NCI-H1105 (cell line): ENCODE measurements around the gene MYMK.

ENCODE experiments used
- DNase-seq: peaks from one replicate; lab custom pipeline; 2025; lab: John Stamatoyannopoulos, UW

MYMK gene

GRCh38 chr9:133558191-133559126, 33.7 kb upstream of the MYMK start:
- no peak for DNase-seq

- DNase-seq, result no peak
Measured at GRCh38 chr9:133557581-133557980, 32.8 kb upstream of the MYMK start.

GRCh38 chr9:133556354-133556753, 31.6 kb upstream of the MYMK start:
- no peak for DNase-seq

DNA sequence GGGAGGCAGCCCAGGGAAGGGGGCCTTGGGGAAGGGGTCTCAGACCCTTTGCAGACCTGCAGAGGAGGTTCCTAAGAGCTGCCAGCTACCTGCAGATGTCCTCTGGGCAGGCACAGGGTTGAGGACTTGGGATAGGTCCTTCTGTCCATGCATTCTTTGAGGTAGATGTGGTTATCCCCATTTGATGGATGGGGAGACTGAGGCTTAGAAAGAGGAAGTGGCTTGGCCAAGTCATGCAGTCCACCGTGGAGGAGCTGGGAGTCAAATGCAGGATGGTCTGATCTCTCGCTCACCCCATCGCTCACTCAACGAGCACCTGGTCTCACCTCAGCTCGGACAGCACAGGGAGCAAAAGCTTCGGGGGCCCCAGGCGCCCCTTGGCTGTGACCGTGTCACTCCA, 30.0 kb upstream of the MYMK start:
- DNase-seq, result no peak

DNA sequence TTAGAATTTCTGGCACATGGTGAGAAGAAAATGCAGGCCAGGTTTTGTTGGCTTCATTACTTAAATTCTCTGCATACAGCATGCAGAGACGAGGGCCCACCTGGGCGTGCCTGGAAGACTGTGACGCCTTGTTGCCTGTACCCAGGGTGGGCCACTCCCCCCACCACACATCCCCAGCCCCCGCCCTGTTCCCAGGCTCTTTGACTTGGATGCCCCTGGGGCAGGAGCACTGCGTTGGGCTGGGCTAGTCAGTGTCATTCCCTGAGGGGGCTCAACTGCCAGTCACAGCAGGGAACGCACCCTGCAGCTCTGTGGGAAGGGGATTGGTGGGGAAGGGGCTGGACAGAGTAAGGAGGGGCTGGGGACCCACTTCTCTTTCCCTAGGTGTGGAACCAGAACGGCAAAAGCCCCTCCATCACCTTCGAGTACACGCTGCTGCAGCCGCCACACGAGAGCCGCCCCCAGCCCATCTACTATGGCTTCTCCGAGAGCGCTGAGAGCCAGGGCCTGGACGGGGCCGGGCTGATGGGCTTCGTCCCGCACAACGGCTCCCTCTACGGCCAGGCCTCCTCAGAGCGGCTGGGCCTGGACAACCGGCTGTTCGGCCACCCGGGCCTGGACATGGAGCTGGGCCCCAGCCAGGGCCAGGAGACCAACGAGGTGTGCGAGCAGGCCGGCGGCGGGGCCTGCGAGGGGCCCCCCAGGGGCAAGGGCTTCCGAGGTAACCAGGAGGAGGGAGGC, 29.4 kb upstream of the MYMK start:
- DNase-seq, result no peak

GRCh38 chr9:133553123-133553522, 28.4 kb upstream of the MYMK start:
- DNase-seq, result no peak

DNA sequence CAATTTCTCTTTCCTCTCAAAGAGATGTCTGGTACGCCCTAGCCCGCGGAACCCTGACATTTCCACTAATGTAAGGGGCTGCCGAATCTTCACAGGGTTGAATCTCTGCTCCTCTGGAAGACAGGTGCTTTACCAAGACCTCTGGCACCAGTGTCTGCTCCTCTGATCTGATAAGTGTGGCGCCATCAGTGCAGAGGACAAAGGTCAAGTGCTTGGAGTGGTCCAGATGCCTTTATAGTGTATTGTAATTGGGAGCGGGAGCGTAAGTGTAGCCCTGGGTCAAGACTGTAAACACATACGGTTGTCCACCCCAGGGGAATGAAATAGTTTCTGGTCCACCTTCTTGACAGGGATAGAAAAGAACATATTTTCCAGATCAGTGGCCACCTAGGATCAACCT, 27.5 kb upstream of the MYMK start:
- no peak for DNase-seq

DNA sequence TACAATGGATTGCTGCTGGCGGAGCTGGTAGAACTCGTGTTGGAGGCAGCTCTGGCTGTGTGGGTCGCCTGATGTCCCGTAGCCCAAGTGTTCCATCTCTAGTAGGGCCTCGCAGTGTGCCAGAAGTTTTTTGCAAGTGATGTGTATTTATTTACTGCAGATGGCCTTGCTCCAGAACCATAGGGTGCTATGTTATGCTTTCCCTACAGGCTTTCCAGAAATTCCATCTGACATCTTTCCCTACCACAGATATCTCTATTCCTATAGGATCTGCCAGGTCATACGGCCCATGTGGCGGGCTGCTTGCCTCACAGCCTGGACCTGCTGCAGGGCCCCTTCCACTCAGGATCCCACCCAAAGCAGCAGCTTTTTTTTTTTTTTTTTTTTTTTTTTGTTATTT, 26.7 kb upstream of the MYMK start:
- DNase-seq, result no peak

- no peak for DNase-seq
Measured at GRCh38 chr9:133547116-133547515, 22.4 kb upstream of the MYMK start.

GRCh38 chr9:133546287-133546680, 21.5 kb upstream of the MYMK start:
- DNase-seq, result no peak

- DNase-seq, result no peak
Measured at GRCh38 chr9:133545494-133546286, 20.9 kb upstream of the MYMK start.

DNA sequence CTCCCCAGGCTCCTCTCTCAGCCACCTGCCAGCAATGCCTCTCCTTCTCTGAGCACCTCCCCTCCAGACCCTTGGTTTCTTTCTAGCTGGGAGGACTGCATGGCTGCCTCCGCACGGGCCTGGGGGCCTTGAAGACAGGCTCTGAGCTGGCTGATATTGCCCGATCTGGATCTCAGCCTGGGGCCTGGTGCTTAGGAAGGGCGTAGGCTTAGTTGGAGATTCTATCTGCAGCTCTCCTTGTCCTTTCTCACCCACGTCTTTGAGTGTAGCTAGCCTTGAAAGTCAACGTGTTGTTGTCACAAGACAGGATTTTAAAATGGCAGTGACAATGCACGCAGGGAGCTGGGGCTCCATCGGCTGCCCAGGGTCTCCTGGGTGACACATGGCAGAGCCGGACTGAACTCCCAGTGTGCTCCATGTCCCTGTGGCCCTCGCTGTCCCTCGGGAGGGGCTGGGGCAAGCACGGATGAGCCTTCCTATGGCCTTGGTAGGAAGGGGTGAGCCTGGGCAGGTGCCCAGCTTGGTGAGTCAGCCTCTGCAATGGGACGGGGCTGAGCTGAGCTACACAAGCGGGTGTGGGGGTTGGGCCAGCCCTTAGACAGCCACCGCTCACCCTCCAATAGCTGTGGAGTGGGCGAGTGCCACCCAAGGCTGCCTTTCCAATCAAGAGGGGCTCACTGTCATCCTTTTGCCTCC, 19.2 kb upstream of the MYMK start:
- no peak for DNase-seq

DNA sequence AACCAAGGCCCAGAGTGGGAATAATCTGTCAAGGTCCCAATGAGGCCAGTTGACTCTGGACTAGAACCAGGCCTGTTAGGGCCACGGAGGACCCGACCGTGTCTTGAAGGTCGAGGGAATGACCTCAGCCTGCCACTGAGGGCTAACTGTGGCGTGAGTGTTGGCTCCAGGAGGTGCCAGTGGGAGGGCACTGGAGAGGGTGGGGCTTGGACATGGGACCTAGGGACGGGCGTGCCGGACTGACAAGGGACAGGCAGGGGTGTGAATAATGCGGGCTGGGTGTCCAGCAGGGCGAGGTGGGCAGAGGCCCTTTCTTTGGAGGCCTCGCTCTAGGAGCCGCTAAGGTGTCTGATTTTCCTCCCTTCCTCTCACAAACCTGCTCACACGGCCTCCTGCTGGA, 17.2 kb upstream of the MYMK start:
- no peak for DNase-seq

- no peak for DNase-seq
Measured at GRCh38 chr9:133540698-133541025, 15.9 kb upstream of the MYMK start.

- no peak for DNase-seq
Measured at GRCh38 chr9:133539991-133540697, 15.4 kb upstream of the MYMK start.

DNA sequence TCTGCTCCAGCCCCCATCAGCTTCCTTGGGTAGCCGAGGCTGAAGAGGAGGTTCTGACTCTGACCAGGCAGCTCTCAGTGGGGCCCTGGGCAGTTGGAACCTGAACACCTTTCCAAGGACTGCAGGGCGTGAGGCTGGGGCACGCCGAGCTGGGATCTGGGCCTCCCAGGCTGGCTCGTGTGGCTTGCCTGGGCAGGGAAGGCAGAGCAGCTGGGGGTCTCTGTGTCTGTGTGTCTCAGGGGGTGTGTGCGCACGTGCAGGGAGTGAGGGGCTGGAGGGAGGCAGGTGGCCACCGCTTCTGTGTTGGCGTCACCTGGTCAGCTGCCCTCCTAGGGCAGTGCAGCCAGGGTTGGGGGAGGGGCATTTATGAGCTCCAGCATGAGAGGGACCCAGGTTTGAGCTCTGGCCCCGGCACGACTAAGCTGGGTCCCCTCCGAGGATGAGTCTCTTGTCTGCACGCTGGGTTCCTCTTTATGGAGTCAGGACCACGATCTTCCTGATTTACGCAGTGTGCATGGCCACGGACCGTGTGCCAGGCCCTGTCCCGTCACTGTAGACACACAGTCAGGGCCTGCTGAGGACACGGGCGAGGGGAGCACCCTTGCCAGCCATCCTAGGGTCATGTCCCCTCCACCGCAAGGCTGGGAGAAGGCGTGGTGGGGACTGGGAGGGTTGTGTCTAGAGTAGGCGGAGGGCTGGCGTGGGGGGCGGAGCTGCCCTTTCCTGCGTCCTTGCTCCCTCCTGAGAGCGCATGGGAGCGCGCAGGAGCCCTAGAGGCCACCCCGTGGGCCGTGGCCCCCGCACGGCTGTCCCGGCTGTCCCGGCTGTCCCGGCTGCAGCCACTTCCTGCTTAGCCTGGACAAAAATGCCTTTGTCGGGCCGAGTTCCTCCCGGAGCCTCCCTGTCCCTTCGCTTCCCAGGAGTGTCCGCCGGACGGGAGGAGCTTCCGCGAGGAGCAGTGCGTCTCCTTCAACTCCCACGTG, 14.4 kb upstream of the MYMK start:
- no peak for DNase-seq

GRCh38 chr9:133538176-133538575, 13.4 kb upstream of the MYMK start:
- DNase-seq, result no peak

- DNase-seq, result no peak
Measured at GRCh38 chr9:133537257-133537656, 12.5 kb upstream of the MYMK start.

DNA sequence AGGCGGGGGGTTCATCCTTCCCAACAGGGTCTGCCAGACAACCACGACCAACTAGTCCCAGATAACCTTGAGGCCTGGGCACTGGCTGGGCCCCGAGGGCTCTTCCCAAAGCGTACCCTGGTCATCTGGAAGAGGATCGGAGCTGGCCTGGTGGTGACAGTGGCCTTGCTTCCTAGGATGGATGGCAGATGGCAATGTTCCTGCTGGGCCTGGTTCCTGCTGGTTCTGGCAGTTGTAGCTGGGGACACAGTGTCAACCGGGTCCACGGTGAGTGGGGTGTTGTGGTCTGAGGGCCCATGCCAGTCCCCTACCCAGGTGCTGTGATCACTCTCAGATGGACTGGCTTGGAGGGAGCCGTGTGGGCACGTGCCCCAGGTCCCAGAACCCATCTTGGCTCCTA, 11.8 kb upstream of the MYMK start:
- no peak for DNase-seq

DNA sequence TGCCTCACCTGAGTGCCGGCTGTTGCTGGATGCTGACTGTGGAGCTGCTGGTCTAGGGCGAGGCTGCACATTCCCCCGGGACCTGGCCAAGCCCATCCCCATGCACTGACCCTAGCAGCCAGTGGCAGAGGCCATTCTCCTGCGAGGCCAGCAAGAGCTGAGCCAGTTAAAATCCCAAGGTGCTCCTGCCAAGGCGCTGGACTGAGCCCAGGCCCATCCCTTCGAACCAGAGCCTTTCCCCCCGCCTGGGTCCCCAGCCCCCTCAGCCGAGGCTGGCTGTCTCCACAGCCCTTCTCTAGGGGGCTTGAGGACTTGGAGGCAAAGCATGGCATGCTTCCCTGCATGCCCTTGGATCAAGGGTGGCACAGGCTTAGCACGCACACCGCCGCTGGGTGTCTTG, 11.3 kb upstream of the MYMK start:
- DNase-seq, result no peak
